ENCODE results near the gene ZNF80.
A peak's percentile ranks its signal among the peaks of the same experiment; 100 is the strongest.

The ZNF80 gene

GRCh38 chr3:114219741-114220140 lies 17.6 kb downstream of the ZNF80 start:
- DNase-seq (ENCODE audit: low read depth) = no peak

GRCh38 chr3:114218578-114219185 lies 18.7 kb downstream of the ZNF80 start:
- no peak for DNase-seq (ENCODE audit: low read depth)

GRCh38 chr3:114218006-114218405 lies 19.4 kb downstream of the ZNF80 start:
- no peak for DNase-seq (ENCODE audit: low read depth)

GRCh38 chr3:114217266-114217665 lies 20.1 kb downstream of the ZNF80 start:
- no peak for DNase-seq (ENCODE audit: low read depth)

- no peak for DNase-seq (ENCODE audit: low read depth)
These were observed 21.0 kb downstream of the ZNF80 start for GRCh38 chr3:114216186-114216970.

- no peak for DNase-seq (ENCODE audit: low read depth)
These were observed 22.6 kb downstream of the ZNF80 start for GRCh38 chr3:114214542-114215341.

- DNase-seq (ENCODE audit: low read depth) = peak; percentile 55
These were observed 23.5 kb downstream of the ZNF80 start for GRCh38 chr3:114213627-114214541.

GRCh38 chr3:114213292-114213626 lies 24.1 kb downstream of the ZNF80 start:
- no peak for DNase-seq (ENCODE audit: low read depth)

- DNase-seq (ENCODE audit: low read depth) = no peak
These were observed 24.7 kb downstream of the ZNF80 start for GRCh38 chr3:114212646-114213045.

- DNase-seq (ENCODE audit: low read depth) = no peak
These were observed 29.6 kb downstream of the ZNF80 start for GRCh38 chr3:114207768-114208167.

- DNase-seq (ENCODE audit: low read depth) = no peak
These were observed 31.0 kb downstream of the ZNF80 start for GRCh38 chr3:114206342-114206741.

- DNase-seq (ENCODE audit: low read depth) = no peak
These were observed 31.8 kb downstream of the ZNF80 start for GRCh38 chr3:114205541-114205940.

GRCh38 chr3:114194750-114195149 lies 42.6 kb downstream of the ZNF80 start:
- no peak for DNase-seq (ENCODE audit: low read depth)

GRCh38 chr3:114192136-114192535 lies 45.2 kb downstream of the ZNF80 start:
- no peak for DNase-seq (ENCODE audit: low read depth)

- no peak for DNase-seq (ENCODE audit: low read depth)
These were observed 50.9 kb downstream of the ZNF80 start for GRCh38 chr3:114186501-114186900.

Data from non-pigmented ciliary epithelial cell (primary cell).